GM18526 (cell line): ENCODE data around the gene COL6A3.

ENCODE experiments used
- POLR2A ChIP-seq: IDR thresholded peaks from 3 replicates; pipeline ENCODE4 v1.6.1; 2011; ENCODE audit not compliant: insufficient read length; ENCODE audit errors: extremely low read depth

COL6A3 gene

GRCh38 chr2:237384672-237385020 lies 29.3 kb downstream of the COL6A3 start:
- no peak for TF ChIP-seq POLR2A

- no peak for TF ChIP-seq POLR2A
Measured at GRCh38 chr2:237383991-237384671, 29.8 kb downstream of the COL6A3 start.

- TF ChIP-seq POLR2A: no peak
Measured at GRCh38 chr2:237380768-237381167, 33.2 kb downstream of the COL6A3 start.

- TF ChIP-seq POLR2A: no peak
Measured at GRCh38 chr2:237379636-237380035, 34.3 kb downstream of the COL6A3 start.

GRCh38 chr2:237378650-237379049 lies 35.3 kb downstream of the COL6A3 start:
- TF ChIP-seq POLR2A: no peak

- no peak for TF ChIP-seq POLR2A
Measured at GRCh38 chr2:237374284-237375060, 39.5 kb downstream of the COL6A3 start.

- TF ChIP-seq POLR2A: no peak
Measured at GRCh38 chr2:237371856-237372255, 42.1 kb downstream of the COL6A3 start.

GRCh38 chr2:237365671-237366070 lies 48.3 kb downstream of the COL6A3 start:
- TF ChIP-seq POLR2A: no peak

- no peak for TF ChIP-seq POLR2A
Measured at GRCh38 chr2:237364655-237365054, 49.3 kb downstream of the COL6A3 start.

- TF ChIP-seq POLR2A: no peak
Measured at GRCh38 chr2:237361194-237362004, 52.6 kb downstream of the COL6A3 start.

- TF ChIP-seq POLR2A: no peak
Measured at GRCh38 chr2:237359894-237360780, 53.8 kb downstream of the COL6A3 start.

GRCh38 chr2:237359518-237359840 lies 54.5 kb downstream of the COL6A3 start:
- no peak for TF ChIP-seq POLR2A

GRCh38 chr2:237358721-237359517 lies 55.0 kb downstream of the COL6A3 start:
- no peak for TF ChIP-seq POLR2A

GRCh38 chr2:237355701-237356100 lies 58.3 kb downstream of the COL6A3 start:
- no peak for TF ChIP-seq POLR2A

- no peak for TF ChIP-seq POLR2A
Measured at GRCh38 chr2:237354892-237355291, 59.1 kb downstream of the COL6A3 start.

GRCh38 chr2:237353215-237353614 lies 60.7 kb downstream of the COL6A3 start:
- no peak for TF ChIP-seq POLR2A
